HFFc6 (cell line): ENCODE results near the gene SPACA7. TPM values are rescaled to one million over a fixed set of nuclear protein-coding genes. Genes with fewer than 3 reads are reported as not detected.

ENCODE experiments used
- DNase-seq: peaks from one replicate; pipeline ENCODE4 v3.0.0-alpha.2; 2018
- H3K27ac Mint-ChIP-seq: 2 replicates; pipeline ENCODE4 v1.8.0; 2020; ENCODE audit warnings: mild to moderate bottlenecking, mixed read lengths
- H3K27me3 Mint-ChIP-seq: 2 replicates; pipeline ENCODE4 v1.8.0; 2021; ENCODE audit warnings: mild to moderate bottlenecking, moderate library complexity, mixed read lengths; ENCODE audit not compliant: insufficient read depth
- H3K36me3 Mint-ChIP-seq: 2 replicates; pipeline ENCODE4 v1.8.0; 2021; ENCODE audit warnings: low read depth, mixed read lengths
- H3K4me1 Mint-ChIP-seq: 2 replicates; pipeline ENCODE4 v1.8.0; 2020; ENCODE audit warnings: low read depth, mixed read lengths
- H3K4me3 Mint-ChIP-seq: 2 replicates; pipeline ENCODE4 v1.8.0; 2020; ENCODE audit warnings: mild to moderate bottlenecking, moderate library complexity, mixed read lengths
- H3K9me3 Mint-ChIP-seq: 2 replicates; pipeline ENCODE4 v1.8.0; 2020; ENCODE audit warnings: mild to moderate bottlenecking, mixed read lengths
- total RNA-seq, 6 experiments: library from RNA; stranded (reverse); fragmentation: NEBNext Ultra II Directional; extraction: Animal tissue kit (Norgen Biotek cat#: 25700); gene quantifications; 2 replicates in 1 of 6; 3 replicates in 5 of 6; pipeline ENCODE4 v1.2.3, GENCODE V29; 2021
- TF ChIP-seq, protein P1 (sequence below): fragments of 200-600 bp; sonication (generic); IDR thresholded peaks from 2 replicates; pipeline ENCODE4 v1.5.0; 2021; ENCODE audit warnings: antibody characterized with exemption, mild to moderate bottlenecking

Gene SPACA7
- total RNA-seq, 6 experiments from 2014 or later, result not detected

- Mint-ChIP-seq H3K9me3 (peaks cover 42% of the 10 kb centered on the region), H3K27me3 (no peaks in the 10 kb centered on the region; the same call in 1 of the 2 replicates), H3K36me3 (0 out of 2 replicates have a peak, but pooled peaks cover 3% of the 10 kb centered on the region), H3K4me1 (no peaks in the 10 kb centered on the region), H3K27ac (no peak overlapping the region), H3K4me3 (no peak overlapping the region)
- TF ChIP-seq, protein P1, sequence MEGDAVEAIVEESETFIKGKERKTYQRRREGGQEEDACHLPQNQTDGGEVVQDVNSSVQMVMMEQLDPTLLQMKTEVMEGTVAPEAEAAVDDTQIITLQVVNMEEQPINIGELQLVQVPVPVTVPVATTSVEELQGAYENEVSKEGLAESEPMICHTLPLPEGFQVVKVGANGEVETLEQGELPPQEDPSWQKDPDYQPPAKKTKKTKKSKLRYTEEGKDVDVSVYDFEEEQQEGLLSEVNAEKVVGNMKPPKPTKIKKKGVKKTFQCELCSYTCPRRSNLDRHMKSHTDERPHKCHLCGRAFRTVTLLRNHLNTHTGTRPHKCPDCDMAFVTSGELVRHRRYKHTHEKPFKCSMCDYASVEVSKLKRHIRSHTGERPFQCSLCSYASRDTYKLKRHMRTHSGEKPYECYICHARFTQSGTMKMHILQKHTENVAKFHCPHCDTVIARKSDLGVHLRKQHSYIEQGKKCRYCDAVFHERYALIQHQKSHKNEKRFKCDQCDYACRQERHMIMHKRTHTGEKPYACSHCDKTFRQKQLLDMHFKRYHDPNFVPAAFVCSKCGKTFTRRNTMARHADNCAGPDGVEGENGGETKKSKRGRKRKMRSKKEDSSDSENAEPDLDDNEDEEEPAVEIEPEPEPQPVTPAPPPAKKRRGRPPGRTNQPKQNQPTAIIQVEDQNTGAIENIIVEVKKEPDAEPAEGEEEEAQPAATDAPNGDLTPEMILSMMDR, result no peak
- DNase-seq, result no peak
Measured at GRCh38 chr13:112330479-112331381, 45.4 kb upstream of the SPACA7 start.

DNA sequence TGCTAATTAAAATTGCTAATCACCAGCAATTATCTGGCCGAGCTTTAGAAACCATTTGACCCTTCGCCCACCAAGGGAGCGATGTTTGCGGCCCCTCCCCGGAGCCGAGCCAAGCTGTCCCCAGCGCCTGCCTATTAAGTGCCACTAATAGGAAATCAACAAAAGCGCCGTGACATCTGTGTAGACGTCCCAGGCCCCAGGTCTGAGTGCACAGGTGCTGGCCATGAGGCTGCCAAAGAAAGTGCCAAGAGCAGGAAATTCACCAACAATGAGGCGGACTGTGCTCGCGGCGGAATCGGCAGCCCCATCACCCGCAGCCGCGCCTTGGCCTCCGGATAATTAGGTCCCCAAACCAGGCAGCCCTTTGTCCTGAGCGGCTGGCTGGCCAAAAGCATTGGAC lies 44.5 kb upstream of the SPACA7 start:
- Mint-ChIP-seq H3K27ac (no peak overlapping the region), H3K9me3 (peaks cover 40% of the 10 kb centered on the region), H3K4me1 (no peaks in the 10 kb centered on the region), H3K4me3 (no peak overlapping the region), H3K36me3 (0 out of 2 replicates have a peak, but pooled peaks cover 3% of the 10 kb centered on the region), H3K27me3 (no peaks in the 10 kb centered on the region)
- DNase-seq, result no peak
- TF ChIP-seq, protein P1, result no peak

DNA sequence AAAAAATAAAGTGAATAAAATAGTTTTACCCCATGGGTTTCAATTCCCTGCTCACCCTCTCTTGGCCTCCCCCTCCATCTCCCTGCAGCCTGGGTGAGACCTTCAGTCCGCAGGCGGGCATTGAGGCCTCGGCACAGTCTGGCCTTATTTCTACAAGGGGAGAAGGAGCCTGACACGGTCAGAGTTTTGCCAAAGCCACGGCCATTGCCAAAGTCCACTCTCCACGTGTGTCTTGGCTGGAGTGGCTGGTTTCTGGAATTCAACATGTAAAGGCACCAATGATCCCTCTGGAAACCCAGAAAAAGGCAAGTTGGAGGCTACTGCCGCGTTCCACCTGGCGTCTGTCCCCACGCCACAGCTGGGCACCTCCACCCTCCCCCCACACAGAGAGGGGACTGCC lies 43.4 kb upstream of the SPACA7 start:
- H3K36me3 Mint-ChIP-seq, result peaks cover 9% of the 10 kb centered on the region; the same call in 1 of the 2 replicates
- TF ChIP-seq, protein P1, result no peak
- no peak overlapping the region for H3K4me3 Mint-ChIP-seq
- no peaks in the 10 kb centered on the region for H3K4me1 Mint-ChIP-seq
- no peak overlapping the region for H3K27ac Mint-ChIP-seq
- no peaks in the 10 kb centered on the region for H3K27me3 Mint-ChIP-seq
- H3K9me3 Mint-ChIP-seq, result peaks cover 38% of the 10 kb centered on the region
- DNase-seq, result no peak

- peaks cover 41% of the 10 kb centered on the region for H3K9me3 Mint-ChIP-seq
- H3K4me1 Mint-ChIP-seq, result no peaks in the 10 kb centered on the region
- H3K4me3 Mint-ChIP-seq, result no peak overlapping the region
- TF ChIP-seq, protein P1, result no peak
- DNase-seq, result no peak
- H3K27ac Mint-ChIP-seq, result no peak overlapping the region
- peaks cover 12% of the 10 kb centered on the region; the same call in 1 of the 2 replicates for H3K36me3 Mint-ChIP-seq
- no peaks in the 10 kb centered on the region for H3K27me3 Mint-ChIP-seq
Measured at GRCh38 chr13:112333756-112334543, 42.2 kb upstream of the SPACA7 start.

GRCh38 chr13:112335135-112335534 lies 41.0 kb upstream of the SPACA7 start:
- DNase-seq, result no peak
- Mint-ChIP-seq H3K9me3 (peaks cover 38% of the 10 kb centered on the region), H3K4me1 (no peaks in the 10 kb centered on the region), H3K27ac (no peak overlapping the region), H3K4me3 (no peak overlapping the region), H3K36me3 (peaks cover 14% of the 10 kb centered on the region; the same call in 1 of the 2 replicates), H3K27me3 (no peaks in the 10 kb centered on the region)
- TF ChIP-seq, protein P1, result no peak
